HG03159 (cell line): ENCODE data around the gene ENOPH1.
"Not testable (repeated sequence)": the region's sequence is repeated elsewhere in the genome, so short reads cannot be mapped to it uniquely, and the experiment has no call there.

Experiments
- ATAC-seq: cut with Tn5 transposase; IDR thresholded peaks from one replicate; pipeline ENCODE4 v1.9.1; 2021; ENCODE audit warnings: mild to moderate bottlenecking, moderate library complexity; ENCODE audit not compliant: unreplicated experiment

ENOPH1 gene

DNA sequence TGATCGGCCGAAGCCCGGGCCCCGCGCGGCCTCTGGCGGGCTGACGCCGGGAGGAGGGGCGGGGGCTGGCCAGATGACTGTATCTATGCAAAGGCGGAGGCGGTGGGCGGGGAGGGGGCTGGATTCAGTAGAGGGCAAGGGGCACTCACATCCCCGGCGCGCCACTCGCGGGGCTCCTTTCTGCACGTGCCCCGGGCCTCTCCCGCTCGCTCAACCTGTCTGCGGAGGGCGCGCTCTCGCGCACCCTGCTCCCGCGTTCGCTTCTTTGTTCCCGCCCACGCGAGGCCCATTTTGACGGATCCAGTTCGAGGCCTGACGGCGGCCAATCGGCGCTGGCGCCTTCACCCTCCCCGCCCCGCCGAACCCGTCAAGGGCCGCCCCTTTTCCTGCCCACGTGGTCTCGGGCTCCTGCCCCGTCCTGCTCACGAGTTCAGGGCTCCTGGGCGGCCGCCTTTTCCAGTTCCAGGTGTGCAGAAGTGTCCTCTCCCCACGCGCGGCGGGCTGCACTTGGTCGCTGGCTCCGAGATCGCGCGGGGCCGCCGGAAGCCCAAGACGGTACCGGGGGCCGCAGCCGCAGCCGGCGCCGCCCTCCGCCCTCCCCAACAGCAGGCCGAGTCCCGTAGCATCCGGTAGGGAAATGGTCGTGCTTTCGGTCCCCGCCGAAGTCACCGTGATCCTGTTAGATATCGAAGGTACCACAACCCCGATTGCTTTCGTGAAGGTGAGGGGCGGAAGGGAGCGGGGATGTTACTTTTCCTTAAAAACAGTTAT is at the start of gene ENOPH1, which contains the start of gene HNRNPDL:
TSS of gene ENOPH1 (plus strand) at position 398 of the 771 bp plus-strand sequence. CDS start at position 638, 240 bp downstream.
TSS of gene HNRNPDL (minus strand) at position 270 of the 771 bp plus-strand sequence. CDS start 772 bp downstream, outside the sequence.
- peak; percentile 71 for ATAC-seq

DNA sequence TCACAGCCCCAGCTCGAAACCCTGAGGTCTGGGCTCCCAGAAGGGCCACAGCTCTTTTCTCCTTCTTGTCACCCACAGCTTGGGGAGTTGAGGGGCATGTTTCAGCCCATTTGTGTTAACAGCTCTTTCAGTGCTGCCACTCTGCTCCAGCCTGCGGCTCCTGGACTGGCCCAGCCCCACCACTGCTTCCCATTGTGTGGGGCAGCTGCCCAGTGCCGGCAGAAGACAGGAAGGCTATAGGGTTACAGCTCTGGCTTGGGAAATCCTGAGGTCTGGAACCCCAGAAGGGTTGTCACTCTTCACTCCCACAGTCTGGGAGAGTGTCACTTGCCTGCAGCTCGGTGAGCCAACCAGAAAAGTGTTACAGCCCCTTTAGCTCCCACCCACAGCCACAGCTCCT is 49.6 kb upstream of the ENOPH1 start:
- no peak for ATAC-seq

DNA sequence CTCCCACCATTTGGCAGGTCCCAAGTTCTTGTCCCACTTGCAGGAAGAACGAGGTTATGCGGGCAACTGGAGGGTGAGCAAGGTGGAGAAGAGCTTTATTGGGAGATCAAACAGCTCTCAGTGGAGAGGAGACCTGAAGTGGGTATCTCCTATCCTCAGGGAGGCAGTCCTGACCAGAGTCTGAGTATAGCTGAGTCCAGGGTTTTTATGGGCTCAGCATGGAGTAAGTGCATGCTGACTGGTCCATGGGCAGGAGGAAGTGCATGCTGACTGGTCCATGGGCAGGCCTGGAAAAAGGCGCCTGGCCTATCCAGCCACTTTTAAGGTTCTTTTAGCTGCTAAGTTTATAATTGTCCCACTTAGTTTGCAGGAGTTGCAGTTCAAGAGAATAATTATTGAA is 49.2 kb upstream of the ENOPH1 start:
- ATAC-seq = no peak

DNA sequence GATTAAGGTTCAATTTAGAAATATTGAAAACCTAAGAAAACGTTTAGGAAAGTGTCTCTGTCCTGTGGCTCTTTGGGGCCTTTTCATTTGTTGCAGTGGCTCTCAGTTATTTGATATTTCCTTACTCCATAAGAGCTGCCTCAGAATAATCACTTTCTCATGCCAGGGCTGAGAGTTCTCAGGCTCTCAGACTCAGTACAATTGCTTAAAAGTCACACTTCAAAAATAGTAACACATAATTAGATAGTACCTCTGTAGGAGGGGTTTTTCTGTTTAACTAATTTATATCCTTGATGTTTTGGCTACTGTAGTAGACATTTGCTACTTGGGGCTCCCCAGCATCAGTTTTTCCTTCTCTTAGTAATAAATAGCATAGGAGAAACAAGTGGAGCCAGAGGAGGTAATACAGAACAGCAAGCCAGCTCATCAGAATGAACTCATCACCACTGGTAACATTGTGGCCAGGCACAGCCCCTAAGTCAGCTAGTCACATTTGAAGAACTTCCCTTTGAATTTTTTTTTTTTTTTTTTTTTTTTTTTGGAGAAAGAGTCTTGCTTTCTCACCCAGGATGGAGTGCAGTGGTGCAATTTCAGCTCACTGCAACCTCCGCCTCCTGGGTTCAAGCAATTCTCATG is 48.6 kb upstream of the ENOPH1 start:
- no peak for ATAC-seq

DNA sequence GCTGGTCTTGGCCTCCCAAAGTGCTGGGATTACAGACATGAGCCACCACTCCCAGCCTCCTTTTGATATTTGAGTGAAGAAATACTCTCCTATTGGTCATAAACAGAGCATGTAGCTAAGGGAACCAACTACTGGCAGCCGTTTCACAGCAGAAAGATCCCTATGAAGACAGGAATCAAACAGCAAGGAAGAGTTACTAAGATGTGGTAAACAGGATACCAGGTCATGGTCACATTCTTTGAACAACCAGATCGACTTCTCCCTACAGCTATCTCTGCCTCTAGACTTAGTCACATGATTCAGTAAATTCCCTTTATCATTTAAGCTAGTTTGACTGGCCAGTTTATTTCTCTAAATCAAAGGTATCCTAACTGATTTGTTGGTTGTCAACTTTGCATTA is 47.6 kb upstream of the ENOPH1 start:
- no peak for ATAC-seq

DNA sequence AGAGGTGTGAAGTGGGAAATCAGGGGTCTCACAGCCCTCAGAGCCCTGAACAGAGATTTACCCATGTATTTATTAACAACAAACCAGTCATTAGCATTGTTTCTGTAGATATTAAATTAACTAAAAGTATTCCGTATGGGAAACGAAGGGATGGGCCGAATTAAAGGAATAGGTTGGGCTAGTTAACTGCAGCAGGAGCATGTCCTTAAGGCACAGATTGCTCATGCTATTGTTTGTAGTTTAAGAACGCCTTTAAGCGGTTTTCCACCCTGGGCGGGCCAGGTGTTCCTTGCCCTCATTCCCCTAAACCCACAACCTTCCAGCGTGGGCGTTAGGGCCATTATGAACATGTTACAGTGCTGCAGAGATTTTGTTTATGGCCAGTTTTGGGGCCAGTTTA is 44.1 kb upstream of the ENOPH1 start:
- not testable (repeated sequence) for ATAC-seq

DNA sequence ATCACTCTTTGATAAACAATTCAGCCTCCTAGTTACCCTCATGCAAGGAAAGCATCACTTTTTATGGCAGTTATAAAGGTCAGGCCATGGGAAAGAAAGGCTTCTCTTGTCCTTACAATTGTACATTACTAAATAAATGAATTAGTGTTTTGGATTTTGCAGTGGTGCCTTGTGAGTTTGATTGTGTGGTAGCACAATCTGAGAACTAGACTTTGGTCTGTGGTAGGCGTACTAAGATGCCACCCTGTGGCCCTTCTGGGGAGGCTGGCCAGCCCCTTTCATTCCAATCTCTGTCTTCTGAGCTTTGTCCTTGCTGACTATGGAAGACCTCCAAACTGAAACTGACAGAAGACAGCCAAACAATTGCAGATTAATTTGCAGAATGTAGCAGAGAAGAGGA is 42.0 kb upstream of the ENOPH1 start:
- no peak for ATAC-seq

DNA sequence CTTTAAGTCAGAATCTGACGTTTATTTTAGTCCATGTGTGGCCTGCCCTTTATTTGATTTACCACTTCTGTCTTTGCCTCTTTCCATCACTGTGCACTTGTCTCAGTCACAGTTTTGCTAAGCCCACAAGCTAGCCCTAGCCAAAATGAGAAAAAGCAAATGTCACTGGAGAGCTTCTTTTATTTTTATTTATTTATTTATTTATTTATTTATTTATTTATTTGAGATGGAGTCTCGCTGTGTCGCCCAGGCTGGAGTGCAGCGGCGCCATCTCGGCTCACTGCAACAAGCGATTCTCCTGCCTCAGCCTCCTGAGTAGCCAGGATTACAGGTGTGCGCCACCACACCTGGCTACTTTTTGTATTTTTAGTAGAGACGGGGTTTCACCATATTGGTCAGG is 40.3 kb upstream of the ENOPH1 start:
- ATAC-seq = not testable (repeated sequence)

DNA sequence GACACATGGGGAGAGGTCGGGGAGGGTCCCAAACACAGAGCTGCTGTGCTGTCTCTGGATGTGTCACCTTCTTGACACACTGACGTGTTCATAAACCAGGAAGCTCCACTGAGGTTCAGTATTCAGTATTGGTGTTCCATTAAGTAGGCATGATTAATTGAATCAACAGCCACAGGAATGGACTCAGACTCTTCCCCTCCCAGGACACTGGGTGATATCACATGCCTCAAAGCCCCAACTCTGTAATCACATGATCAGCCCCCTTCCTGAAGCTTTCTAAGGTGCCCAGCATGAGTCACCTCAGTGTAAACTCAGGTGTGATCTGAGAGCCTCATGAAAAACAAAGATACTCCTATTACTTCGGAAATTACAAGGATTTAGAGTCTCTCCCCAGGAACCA is 35.5 kb upstream of the ENOPH1 start:
- no peak for ATAC-seq

DNA sequence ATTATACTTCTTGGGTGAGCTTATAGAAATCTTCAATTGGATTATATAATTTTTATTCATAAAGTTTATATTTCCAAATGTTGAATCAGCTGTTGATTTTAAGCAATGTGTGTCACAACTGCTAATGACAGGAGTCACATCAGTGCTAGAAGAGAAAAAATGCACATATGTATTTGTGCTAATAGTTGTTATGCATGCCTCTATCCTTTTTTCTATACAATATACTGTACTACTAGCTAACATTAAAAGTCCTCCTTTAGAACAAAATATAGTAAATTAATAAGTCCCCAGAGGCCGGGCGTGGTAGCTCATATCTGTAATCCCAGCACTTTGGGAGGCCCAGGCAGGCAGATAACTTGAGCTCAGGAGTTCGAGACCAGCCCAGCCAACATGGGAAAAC is 32.9 kb upstream of the ENOPH1 start:
- ATAC-seq = no peak

DNA sequence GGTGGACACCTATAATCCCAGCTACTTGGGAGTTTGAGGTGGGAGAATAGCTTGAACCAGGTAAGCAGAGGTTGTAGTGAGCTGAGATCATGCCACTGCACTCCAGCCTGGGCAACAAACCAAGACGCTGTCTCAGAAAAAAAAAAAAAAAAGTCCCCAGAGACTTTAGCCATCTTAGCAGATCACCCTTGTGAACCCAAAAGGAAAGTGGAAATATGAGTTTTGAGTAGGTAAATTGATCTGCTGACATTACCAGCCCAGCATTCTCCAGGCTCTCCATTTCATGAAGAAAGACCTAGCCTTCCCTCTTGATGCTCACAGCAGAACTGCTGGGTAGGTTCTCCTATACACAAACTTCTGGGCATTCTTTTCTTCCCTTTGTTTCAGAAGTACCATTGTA is 32.1 kb upstream of the ENOPH1 start:
- ATAC-seq = no peak

DNA sequence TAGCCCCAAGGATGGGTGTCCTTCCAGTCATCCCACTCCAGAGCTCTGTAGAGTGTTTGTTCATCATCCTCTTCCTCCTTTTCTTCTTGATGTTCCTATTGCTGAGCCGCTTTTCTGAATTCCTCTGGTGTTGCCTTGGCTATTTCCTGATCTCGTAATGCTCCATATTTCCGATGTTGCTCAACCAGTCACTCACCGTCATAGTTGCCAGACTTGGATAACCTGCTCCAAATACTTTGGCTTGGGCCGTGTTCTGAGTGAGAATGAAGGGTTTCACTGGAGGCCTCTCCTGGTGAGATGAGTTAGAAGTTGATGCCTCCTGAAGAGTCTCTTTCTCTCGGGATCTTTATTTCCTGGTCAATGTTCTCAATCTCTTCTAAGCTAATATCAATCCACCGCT is 28.8 kb upstream of the ENOPH1 start:
- no peak for ATAC-seq

DNA sequence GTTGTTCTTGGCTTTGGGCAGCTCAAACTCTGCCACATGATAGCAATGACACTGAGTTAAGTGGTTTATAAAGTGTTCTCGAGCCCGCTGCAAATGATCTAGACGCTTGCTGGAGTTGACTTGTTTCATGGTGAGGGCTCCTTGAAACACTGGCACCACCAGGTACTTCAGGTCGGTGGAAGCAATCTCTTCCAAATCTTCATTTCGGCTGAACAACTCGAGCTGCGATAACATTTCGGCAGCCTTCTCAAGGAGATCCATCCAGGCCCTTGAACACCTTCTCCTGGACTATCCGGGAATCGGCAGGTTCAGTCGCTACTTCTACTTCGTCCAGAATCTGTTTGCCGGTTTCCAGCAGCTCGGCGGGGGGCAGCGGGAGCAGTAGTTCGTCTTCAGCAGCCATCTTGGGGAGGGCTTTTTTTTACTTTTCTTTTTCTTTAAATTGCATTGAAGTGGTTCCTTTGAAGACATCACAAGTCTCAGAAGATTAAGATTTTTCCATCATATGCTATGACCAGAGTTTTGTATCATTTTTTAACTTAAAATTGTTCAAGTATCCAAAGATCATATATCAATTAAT is 28.1 kb upstream of the ENOPH1 start:
- no peak for ATAC-seq

DNA sequence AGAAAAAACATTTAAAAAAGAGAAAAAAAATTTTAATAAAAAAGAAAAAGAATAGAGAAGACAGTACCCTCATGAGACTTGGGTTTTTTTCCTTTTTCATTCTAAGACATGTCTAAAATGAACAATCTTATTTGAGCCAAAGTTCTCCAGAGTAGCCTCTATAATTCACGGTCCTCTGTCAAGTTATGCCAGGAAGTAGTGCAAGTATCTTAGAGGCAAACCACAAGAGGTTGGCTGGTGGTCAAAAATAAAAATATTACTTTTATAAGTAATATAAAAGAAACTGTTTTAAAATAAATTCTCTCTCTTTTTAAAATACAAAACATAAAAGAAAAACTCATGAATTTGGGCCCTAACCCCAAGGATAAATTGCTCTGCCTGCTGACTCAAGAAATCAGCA is 26.7 kb upstream of the ENOPH1 start:
- ATAC-seq = no peak

DNA sequence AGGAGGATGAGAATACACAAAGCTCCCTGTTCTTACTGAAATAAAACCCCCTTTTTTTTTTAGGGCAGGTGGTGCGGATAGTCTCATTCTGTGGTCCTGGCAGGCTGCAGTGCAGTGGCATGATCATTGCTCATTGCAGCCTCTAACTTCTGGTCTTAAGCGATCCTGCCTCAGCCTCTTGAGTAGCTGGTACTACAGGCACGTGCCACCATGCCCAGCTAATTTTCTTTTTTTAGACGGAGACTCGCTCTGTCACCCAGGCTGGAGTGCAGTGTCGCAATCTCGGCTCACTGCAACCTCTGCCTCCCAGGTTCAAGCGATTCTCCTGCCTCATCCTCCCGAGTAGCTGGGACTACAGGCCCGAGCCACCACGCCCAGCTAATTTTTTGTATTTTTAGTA is 15.3 kb upstream of the ENOPH1 start:
- not testable (repeated sequence) for ATAC-seq

DNA sequence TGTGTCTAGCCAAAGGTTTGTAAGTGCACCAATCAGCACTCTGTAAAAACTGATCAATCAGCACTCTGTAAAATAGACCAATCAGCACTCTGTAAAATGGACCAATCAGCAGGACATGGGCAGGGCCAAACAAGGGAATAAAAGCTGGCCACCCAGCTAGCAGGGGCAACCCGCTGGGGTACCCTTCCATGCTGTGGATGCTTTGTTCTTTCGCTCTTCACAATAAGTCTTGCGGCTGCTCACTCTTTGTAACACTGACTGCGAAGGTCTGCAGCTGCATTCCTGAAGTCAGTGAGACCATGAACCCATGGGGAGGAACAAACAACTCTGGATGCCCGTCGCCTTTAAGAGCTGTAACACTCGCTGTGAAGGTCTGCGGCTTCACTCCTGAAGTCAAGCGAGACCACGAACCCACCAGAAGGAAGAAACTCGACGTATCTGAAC is 14.4 kb upstream of the ENOPH1 start:
- no peak for ATAC-seq

DNA sequence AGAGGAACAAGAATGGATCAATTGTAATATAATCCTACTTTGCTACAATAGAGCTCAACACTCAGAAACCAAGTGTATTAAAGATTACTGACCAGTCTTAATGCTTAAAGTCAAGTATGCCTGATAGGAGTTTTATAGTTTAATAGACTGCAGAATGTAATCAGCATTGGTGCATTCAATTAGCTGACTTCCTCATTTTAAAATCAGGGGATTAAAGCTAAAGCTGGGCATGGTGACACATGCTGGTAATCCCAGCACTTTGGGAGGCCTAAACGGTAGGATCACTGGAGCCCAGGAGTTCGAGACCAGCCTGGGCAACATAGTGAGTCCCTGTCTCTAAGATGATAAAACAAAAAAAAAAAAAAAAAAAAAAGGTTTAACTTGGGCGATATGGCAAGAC is 10.9 kb upstream of the ENOPH1 start:
- ATAC-seq = no peak

DNA sequence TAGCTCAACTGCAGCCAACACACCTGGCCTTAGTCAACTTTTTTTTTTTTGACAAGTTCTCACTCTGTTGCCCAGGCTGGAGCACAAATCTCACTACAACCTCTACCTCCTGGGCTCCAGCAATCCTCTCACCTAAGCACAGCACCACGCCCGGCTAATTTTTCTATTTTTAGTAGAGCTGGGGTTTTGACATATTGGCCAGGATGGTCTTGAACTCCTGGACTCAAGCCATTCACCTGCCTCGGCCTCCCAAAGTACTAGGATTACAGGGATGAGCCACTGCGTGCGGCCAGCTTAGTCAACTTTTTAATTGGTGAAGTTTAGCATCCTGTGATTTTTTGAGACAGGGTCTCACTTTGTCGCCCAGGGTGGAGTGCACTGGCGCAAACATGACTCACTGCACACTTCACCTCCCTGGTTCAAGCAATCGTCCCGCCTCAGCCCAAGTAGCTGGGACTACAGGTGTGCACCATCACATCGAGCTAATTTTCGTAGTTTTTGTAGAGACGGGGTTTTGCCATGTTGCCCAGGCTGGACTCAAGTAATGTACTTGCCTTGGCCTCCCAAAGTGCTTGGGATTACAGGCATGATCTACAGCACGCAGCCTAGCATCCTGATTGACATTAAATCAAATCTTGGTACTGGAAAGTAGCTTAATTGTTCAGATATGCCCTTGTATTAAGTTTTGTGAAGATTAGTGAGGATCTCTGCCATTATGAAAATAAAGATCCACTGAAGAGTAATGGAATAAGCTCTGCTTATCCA is 8.4 kb upstream of the ENOPH1 start:
- no peak for ATAC-seq

DNA sequence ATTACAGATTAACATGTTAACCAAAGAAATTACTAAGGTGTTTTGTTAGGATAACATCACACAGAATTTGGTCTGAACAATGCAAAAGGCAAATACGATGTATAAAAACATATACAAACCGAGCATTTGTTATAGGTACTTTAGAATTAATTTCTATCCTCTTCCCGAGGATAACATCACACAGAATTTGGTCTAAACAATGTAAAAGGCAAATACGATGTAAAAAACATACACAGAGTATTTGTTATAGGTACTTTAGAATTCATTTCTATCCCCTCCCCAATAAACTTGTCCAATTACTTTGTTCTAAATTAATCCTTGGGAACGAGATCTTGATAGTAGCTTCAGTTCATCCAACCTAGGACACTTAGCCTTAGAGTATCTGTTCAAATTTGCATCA is 7.8 kb upstream of the ENOPH1 start:
- no peak for ATAC-seq

DNA sequence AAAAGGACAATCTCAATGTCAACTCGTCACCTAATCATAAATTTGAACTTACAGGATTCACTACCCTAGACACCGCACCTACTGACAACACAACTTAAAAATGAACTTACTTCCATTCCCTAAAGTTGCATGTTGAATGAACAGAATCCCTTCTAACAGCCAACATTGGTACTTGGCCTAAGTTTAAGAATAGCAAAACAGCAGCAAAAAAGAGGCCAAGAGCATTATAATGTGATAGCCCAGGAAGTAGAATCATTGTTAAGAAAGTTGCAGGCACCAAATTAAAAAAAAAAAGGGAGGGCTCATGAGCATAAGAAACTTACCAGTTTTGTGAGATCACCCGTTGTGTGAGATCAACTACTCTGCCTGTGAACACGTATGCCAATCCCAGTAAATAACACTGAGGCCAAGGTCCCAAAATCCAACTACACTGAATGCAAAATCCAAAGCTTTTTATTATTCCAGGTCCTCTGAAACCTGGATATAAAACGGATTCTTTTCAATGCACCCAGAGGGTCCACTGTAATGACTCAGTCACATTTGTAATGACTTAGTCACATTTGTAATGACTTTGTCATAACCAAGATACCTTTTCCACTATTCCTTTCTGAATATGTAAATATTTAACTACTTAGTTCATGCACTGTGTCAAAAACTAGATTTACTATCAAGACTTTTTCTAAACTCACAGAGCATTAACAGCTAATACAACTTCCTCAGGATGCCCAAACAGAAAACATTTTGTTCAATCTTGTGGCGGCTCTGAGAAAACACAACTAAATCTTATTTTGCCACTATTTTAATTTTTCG is 6.9 kb upstream of the ENOPH1 start:
- no peak for ATAC-seq
